PC-3 (cell line): ENCODE results near the gene CCL7. TPM values are rescaled to one million over a fixed set of nuclear protein-coding genes. Genes with fewer than 3 reads are reported as not detected.

Experiments used
- ATAC-seq: fragments of 200-7000 bp; cut with Tn5 transposase; 2 replicates; pipeline ENCODE4 v1.9.1; 2020; ENCODE audit warnings: mild to moderate bottlenecking, moderate library complexity
- BruUV-seq: library from RNA; stranded (reverse); fragments of 400-500 nt; replicated peaks from 2 replicates; lab custom pipeline; 2021; lab: Mats Ljungman, UMichigan
- CTCF ChIA-PET: fragments of 300-600 bp; sonication (Branson Sonifier 250); formaldehyde crosslinking; loops from one replicate; lab custom pipeline; 2022; ENCODE audit warnings: antibody characterized with exemption; lab: Charles Lee
- POLR2A ChIA-PET: fragments of 300-600 bp; sonication (Branson Sonifier 250); formaldehyde crosslinking; loops from one replicate; lab custom pipeline; 2022; ENCODE audit warnings: antibody characterized with exemption; ENCODE audit not compliant: unreplicated experiment; lab: Charles Lee
- DNase-seq: peaks from one replicate; pipeline ENCODE4 v3.0.0-alpha.2; 2015
- H2AFZ ChIP-seq: fragments of 300-600 bp; sonication (generic); 2 replicates; pipeline ENCODE4 v1.6.0; 2016; ENCODE audit warnings: antibody characterized with exemption, low read length
- H3F3A ChIP-seq: fragments of 300-600 bp; sonication (generic); one replicate; pipeline ENCODE4 v1.6.0; 2017; ENCODE audit warnings: antibody characterized with exemption, low read length, control low read depth, mild to moderate bottlenecking; ENCODE audit not compliant: unreplicated experiment
- H3K27ac ChIP-seq: fragments of 300-600 bp; sonication (generic); 2 replicates; pipeline ENCODE4 v1.5.1; 2016; ENCODE audit warnings: mild to moderate bottlenecking, low read length
- H3K27me3 ChIP-seq: fragments of 300-600 bp; sonication (generic); 2 replicates; pipeline ENCODE4 v1.6.1; 2016; ENCODE audit warnings: low read length, mixed read lengths
- H3K36me3 ChIP-seq: fragments of 300-600 bp; sonication (generic); 2 replicates; pipeline ENCODE4 v1.6.1; 2016; ENCODE audit warnings: low read depth, mixed run types, low read length, mixed read lengths
- H3K4me1 ChIP-seq: fragments of 300-600 bp; sonication (generic); 2 replicates; pipeline ENCODE4 v1.5.1; 2016; ENCODE audit warnings: low read length; ENCODE audit not compliant: insufficient read depth
- H3K4me2 ChIP-seq: fragments of 300-600 bp; sonication (generic); 2 replicates; pipeline ENCODE4 v1.6.0; 2016; ENCODE audit warnings: low read length
- H3K4me3 ChIP-seq: fragments of 300-600 bp; sonication (generic); 2 replicates; pipeline ENCODE4 v1.5.1; 2016; ENCODE audit warnings: mild to moderate bottlenecking, low read length, mixed read lengths
- H3K79me2 ChIP-seq: fragments of 300-600 bp; sonication (generic); 2 replicates; pipeline ENCODE4 v1.6.1; 2017; ENCODE audit warnings: low read length, mixed read lengths
- H3K9ac ChIP-seq: fragments of 300-600 bp; sonication (generic); 2 replicates; pipeline ENCODE4 v1.6.0; 2016; ENCODE audit warnings: mild to moderate bottlenecking, low read length
- H3K9me2 ChIP-seq: fragments of 300-600 bp; sonication (generic); replicated peaks from 2 replicates; pipeline ENCODE4 v1.6.1; 2016; ENCODE audit warnings: mixed run types, low read length, mixed read lengths
- H3K9me3 ChIP-seq: fragments of 300-600 bp; sonication (generic); 2 replicates; pipeline ENCODE4 v1.6.1; 2016; ENCODE audit warnings: low read length, mixed read lengths
- H4K20me1 ChIP-seq: fragments of 300-600 bp; sonication (generic); 2 replicates; pipeline ENCODE4 v1.6.1; 2016; ENCODE audit warnings: low read length, mixed read lengths
- CTCF ChIP-seq: fragments of 300-600 bp; sonication (generic); conservative IDR thresholded peaks from 2 replicates; pipeline ENCODE4 v1.5.1; 2017; ENCODE audit warnings: antibody characterized with exemption, low read depth, mild to moderate bottlenecking, low read length
- EZH2 ChIP-seq: fragments of 300-600 bp; sonication (generic); IDR thresholded peaks from one replicate; pipeline ENCODE4 v1.6.1; 2017; ENCODE audit warnings: antibody characterized with exemption, mild to moderate bottlenecking, low read length; ENCODE audit not compliant: unreplicated experiment
- EZH2phosphoT487 ChIP-seq: fragments of 300-600 bp; sonication (generic); IDR thresholded peaks from 2 replicates; pipeline ENCODE4 v1.6.1; 2018; ENCODE audit warnings: mild to moderate bottlenecking, antibody characterized with exemption, low read length, borderline replicate concordance
- intact Hi-C: fragments of 100-400 bp; cut with micrococcal nuclease; formaldehyde crosslinking; loops from 2 replicates; pipeline ENCODE4 v1.9.0; 2023
- total RNA-seq: library from RNA; depleted of rRNA; stranded (reverse); fragments of >200 nt; gene quantifications from 2 replicates; pipeline ENCODE4 v1.2.3, GENCODE V29; 2014

The CCL7 gene
- total RNA-seq, 1 experiment from 2014 or later: not detected

- no TSS peak for BruUV-seq
- Histone ChIP-seq H3K79me2 (no peaks in the 10 kb centered on the region), H3K4me2 (no peak overlapping the region), H3K27ac (no peak overlapping the region), H3K4me1 (no peaks in the 10 kb centered on the region), H3K36me3 (no peaks in the 10 kb centered on the region), H3K9ac (no peak overlapping the region), H3K4me3 (no peak overlapping the region), H2AFZ (no peak overlapping the region), H3K9me3 (no peaks in the 10 kb centered on the region), H3F3A (no peaks in the 10 kb centered on the region), H3K27me3 (no peaks in the 10 kb centered on the region), H3K9me2 (no peaks in the 10 kb centered on the region), H4K20me1 (no peaks in the 10 kb centered on the region)
- DNase-seq: no peak
- intact Hi-C loops: no loop called here
- CTCF ChIA-PET: no interaction called here
- TF ChIP-seq EZH2phosphoT487 (no peak), CTCF (no peak), EZH2 (no peak)
- POLR2A ChIA-PET: no interaction called here
- ATAC-seq: no peak
Measured at GRCh38 chr17:34299956-34300577, 30.0 kb downstream of the CCL7 start.

- Histone ChIP-seq H3K27me3 (no peaks in the 10 kb centered on the region), H3K27ac (no peak overlapping the region), H3K9me3 (no peaks in the 10 kb centered on the region), H3K9ac (no peak overlapping the region), H3K36me3 (no peaks in the 10 kb centered on the region), H3K4me2 (no peak overlapping the region), H4K20me1 (no peaks in the 10 kb centered on the region), H3K9me2 (no peaks in the 10 kb centered on the region), H3K79me2 (no peaks in the 10 kb centered on the region), H3F3A (no peaks in the 10 kb centered on the region), H2AFZ (no peak overlapping the region), H3K4me3 (no peak overlapping the region), H3K4me1 (no peaks in the 10 kb centered on the region)
- DNase-seq: no peak
- TF ChIP-seq CTCF (no peak), EZH2 (no peak), EZH2phosphoT487 (no peak)
- CTCF ChIA-PET: no interaction called here
- no peak for ATAC-seq
- no TSS peak for BruUV-seq
- intact Hi-C loops: no loop called here
- POLR2A ChIA-PET: no interaction called here
Measured at GRCh38 chr17:34300652-34301370, 30.8 kb downstream of the CCL7 start.

GRCh38 chr17:34301986-34302385, 32.0 kb downstream of the CCL7 start:
- TF ChIP-seq CTCF (no peak), EZH2phosphoT487 (no peak), EZH2 (no peak)
- Histone ChIP-seq H3K4me1 (no peaks in the 10 kb centered on the region), H3K36me3 (no peaks in the 10 kb centered on the region), H3K79me2 (no peaks in the 10 kb centered on the region), H3K9ac (no peak overlapping the region), H3K4me2 (no peak overlapping the region), H3K9me2 (no peaks in the 10 kb centered on the region), H3K4me3 (no peak overlapping the region), H3K27ac (no peak overlapping the region), H3K27me3 (no peaks in the 10 kb centered on the region), H4K20me1 (no peaks in the 10 kb centered on the region), H3F3A (no peaks in the 10 kb centered on the region), H3K9me3 (no peaks in the 10 kb centered on the region), H2AFZ (no peak overlapping the region)
- ATAC-seq: no peak
- BruUV-seq: no TSS peak
- no peak for DNase-seq
- intact Hi-C loops: no loop called here
- CTCF ChIA-PET: no interaction called here
- POLR2A ChIA-PET: no interaction called here
